Measurements from ENCODE around the gene C6orf52. TPM values are rescaled to one million over a fixed set of nuclear protein-coding genes. Genes with fewer than 3 reads are reported as not detected.

C6orf52 gene
- polyA plus RNA-seq, 1 donor from 2014 or later: 9.4 TPM

- Histone ChIP-seq H4K20me1 (ENCODE audit: insufficient read depth) (no peaks in the 10 kb centered on the region), H3K27me3 (ENCODE audit: insufficient read depth, low read depth, low read length) (no peaks in the 10 kb centered on the region), H3K9me2 (ENCODE audit: insufficient read depth, low read length) (no peaks in the 10 kb centered on the region), H3F3A (ENCODE audit: insufficient read depth, low read length, poor library complexity, severe bottlenecking) (no peaks in the 10 kb centered on the region), H3K79me2 (replicated peaks; ENCODE audit: insufficient read depth, low read length) (no peaks in the 10 kb centered on the region), H3K9me3 (ENCODE audit: low read length) (no peaks in the 10 kb centered on the region), H3K4me3 (ENCODE audit: low read length) (no peak overlapping the region), H2AFZ (ENCODE audit: low read depth, low read length) (no peak overlapping the region), H3K36me3 (ENCODE audit: insufficient read depth, low read length) (no peaks in the 10 kb centered on the region), H3K27ac (ENCODE audit: low read length) (no peak overlapping the region), H3K9ac (ENCODE audit: low read length) (no peak overlapping the region), H3K4me2 (ENCODE audit: low read length) (no peak overlapping the region)
- TF ChIP-seq CTCF (IDR thresholded peaks at IDR 0.05; ENCODE audit: poor library complexity, severe bottlenecking): no peak
These were observed 38.8 kb downstream of the C6orf52 start for GRCh38 chr6:10655508-10656055.

DNA sequence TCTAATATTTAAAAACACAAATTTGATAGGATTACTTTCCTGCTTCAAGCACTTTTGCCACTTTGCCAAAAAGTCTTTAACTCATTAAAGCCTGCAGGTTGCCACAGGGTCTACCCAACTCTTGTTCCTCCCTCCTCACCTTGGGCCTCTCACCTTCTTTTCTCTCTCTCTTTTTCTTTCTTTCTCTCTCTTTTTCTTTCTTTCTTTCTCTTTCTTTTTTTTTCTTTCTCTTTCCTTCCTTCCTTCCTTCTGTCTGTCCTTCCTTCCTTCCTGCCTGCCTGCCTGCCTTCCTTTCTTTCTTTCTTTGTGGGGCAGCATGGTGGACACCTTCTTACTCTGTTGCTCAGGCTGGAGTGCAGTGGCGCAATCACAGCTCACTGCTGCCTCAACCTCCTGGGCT lies 50.2 kb downstream of the C6orf52 start:
- no peaks in the 10 kb centered on the region for H4K20me1 ChIP-seq (ENCODE audit: insufficient read depth)
- H3K27me3 ChIP-seq (ENCODE audit: insufficient read depth, low read depth, low read length): no peaks in the 10 kb centered on the region
- no peak for TF ChIP-seq EZH2 (IDR thresholded peaks at IDR 0.05; ENCODE audit: borderline replicate concordance, insufficient read depth, low read length, poor library complexity, severe bottlenecking)
- TF ChIP-seq REST (IDR thresholded peaks at IDR 0.05; ENCODE audit: borderline replicate concordance): no peak
- TF ChIP-seq EP300 (conservative IDR thresholded peaks at IDR 0.05; ENCODE audit: poor library complexity, severe bottlenecking): no peak
- TF ChIP-seq RAD21 (conservative IDR thresholded peaks at IDR 0.05): no peak
- TF ChIP-seq CTCF (IDR thresholded peaks at IDR 0.05; ENCODE audit: poor library complexity, severe bottlenecking): no peak

More for the DNA sequence above, 50.2 kb downstream of the C6orf52 start:
- no peaks in the 10 kb centered on the region for H3K9me2 ChIP-seq (ENCODE audit: insufficient read depth, low read length)
- no peaks in the 10 kb centered on the region for H3K36me3 ChIP-seq (ENCODE audit: insufficient read depth, low read length)
- no peaks in the 10 kb centered on the region for H3K79me2 ChIP-seq (replicated peaks; ENCODE audit: insufficient read depth, low read length)
- H3K4me2 ChIP-seq (ENCODE audit: low read length): no peak overlapping the region
- H3K27ac ChIP-seq (ENCODE audit: low read length): no peak overlapping the region
- no peak overlapping the region for H3K9ac ChIP-seq (ENCODE audit: low read length)
- no peak overlapping the region for H2AFZ ChIP-seq (ENCODE audit: low read depth, low read length)
- no peaks in the 10 kb centered on the region for H3F3A ChIP-seq (ENCODE audit: insufficient read depth, low read length, poor library complexity, severe bottlenecking)
- H3K4me3 ChIP-seq (ENCODE audit: low read length): no peak overlapping the region
- no peaks in the 10 kb centered on the region for H3K9me3 ChIP-seq (ENCODE audit: low read length)
